ENCODE measurements around the gene GALNT2.

GALNT2 gene

GRCh38 chr1:230066466-230067404 lies at the start of gene GALNT2:
TSS of gene GALNT2 (plus strand) at chr1:230067238. CDS start at chr1:230067281, 43 bp downstream.
- peak within 1 kb of the TSS; percentile 91 for H3K4me3 ChIP-seq (ENCODE audit: low read length)
- TF ChIP-seq ZNF274 (IDR thresholded peaks at IDR 0.05; ENCODE audit: low read depth, low read length): no peak

- H3K4me3 ChIP-seq (ENCODE audit: low read length): no peak overlapping the region
- no peak for TF ChIP-seq ZNF274 (IDR thresholded peaks at IDR 0.05; ENCODE audit: low read depth, low read length)
These were observed 46.6 kb upstream of the GALNT2 start for GRCh38 chr1:230020451-230020850.

- H3K4me3 ChIP-seq (ENCODE audit: low read length): no peak overlapping the region
- no peak for TF ChIP-seq ZNF274 (IDR thresholded peaks at IDR 0.05; ENCODE audit: low read depth, low read length)
These were observed 44.2 kb upstream of the GALNT2 start for GRCh38 chr1:230022666-230023380.

- TF ChIP-seq ZNF274 (IDR thresholded peaks at IDR 0.05; ENCODE audit: low read depth, low read length): no peak
- no peak overlapping the region for H3K4me3 ChIP-seq (ENCODE audit: low read length)
These were observed 41.4 kb upstream of the GALNT2 start for GRCh38 chr1:230025686-230026085.

GRCh38 chr1:230026139-230026538 lies 40.9 kb upstream of the GALNT2 start:
- no peak for TF ChIP-seq ZNF274 (IDR thresholded peaks at IDR 0.05; ENCODE audit: low read depth, low read length)
- H3K4me3 ChIP-seq (ENCODE audit: low read length): no peak overlapping the region

- no peak for TF ChIP-seq ZNF274 (IDR thresholded peaks at IDR 0.05; ENCODE audit: low read depth, low read length)
- no peak overlapping the region for H3K4me3 ChIP-seq (ENCODE audit: low read length)
These were observed 40.5 kb upstream of the GALNT2 start for GRCh38 chr1:230026572-230026971.

GRCh38 chr1:230028602-230029223 lies 38.3 kb upstream of the GALNT2 start:
- no peak overlapping the region for H3K4me3 ChIP-seq (ENCODE audit: low read length)
- no peak for TF ChIP-seq ZNF274 (IDR thresholded peaks at IDR 0.05; ENCODE audit: low read depth, low read length)

- H3K4me3 ChIP-seq (ENCODE audit: low read length): no peak overlapping the region
- no peak for TF ChIP-seq ZNF274 (IDR thresholded peaks at IDR 0.05; ENCODE audit: low read depth, low read length)
These were observed 37.6 kb upstream of the GALNT2 start for GRCh38 chr1:230029244-230029941.

- H3K4me3 ChIP-seq (ENCODE audit: low read length): no peak overlapping the region
- TF ChIP-seq ZNF274 (IDR thresholded peaks at IDR 0.05; ENCODE audit: low read depth, low read length): no peak
These were observed 36.8 kb upstream of the GALNT2 start for GRCh38 chr1:230030122-230030821.

- H3K4me3 ChIP-seq (ENCODE audit: low read length): no peak overlapping the region
- no peak for TF ChIP-seq ZNF274 (IDR thresholded peaks at IDR 0.05; ENCODE audit: low read depth, low read length)
These were observed 35.9 kb upstream of the GALNT2 start for GRCh38 chr1:230031131-230031530.

- H3K4me3 ChIP-seq (ENCODE audit: low read length): no peak overlapping the region
- TF ChIP-seq ZNF274 (IDR thresholded peaks at IDR 0.05; ENCODE audit: low read depth, low read length): no peak
These were observed 34.3 kb upstream of the GALNT2 start for GRCh38 chr1:230032516-230033281.

- no peak for TF ChIP-seq ZNF274 (IDR thresholded peaks at IDR 0.05; ENCODE audit: low read depth, low read length)
- H3K4me3 ChIP-seq (ENCODE audit: low read length): no peak overlapping the region
These were observed 29.8 kb upstream of the GALNT2 start for GRCh38 chr1:230037261-230037660.

- TF ChIP-seq ZNF274 (IDR thresholded peaks at IDR 0.05; ENCODE audit: low read depth, low read length): no peak
- H3K4me3 ChIP-seq (ENCODE audit: low read length): no peak overlapping the region
These were observed 26.6 kb upstream of the GALNT2 start for GRCh38 chr1:230040440-230040839.

Data from GM08714 (cell line).